K562 (cell line): ENCODE measurements around the gene CD19. TPM values are rescaled to one million over a fixed set of nuclear protein-coding genes. Genes with fewer than 3 reads are reported as not detected.

ENCODE experiments used
- CBFB ChIP-seq: sonication (generic); formaldehyde crosslinking; IDR thresholded peaks from 2 replicates; pipeline ENCODE4 v1.4.0; 2020; ENCODE audit warnings: mild to moderate bottlenecking, missing genetic modification reagents
- CBX3 ChIP-seq, 2 experiments: IDR thresholded peaks; 1 replicate in 1 of 2; 2 replicates in 1 of 2; pipeline ENCODE4 v1.6.1; 2012; ENCODE audit warnings: inconsistent platforms in 2 of 2, low read length in 2 of 2, borderline replicate concordance in 1 of 2, control low read depth in 1 of 2
- CHD2 ChIP-seq: IDR thresholded peaks from 2 replicates; pipeline ENCODE4 v1.6.1; 2011; ENCODE audit warnings: low read depth, low read length
- CREB1 ChIP-seq, 2 experiments: sonication (generic) in 1 of 2; formaldehyde crosslinking in 1 of 2; IDR thresholded peaks; 2 replicates each; pipeline versions ENCODE4 v1.6.1 to v1.8.0; 2012 to 2022; ENCODE audit warnings: inconsistent platforms in 1 of 2, mild to moderate bottlenecking in 1 of 2, missing genetic modification reagents in 1 of 2, moderate library complexity in 1 of 2
- FOXA1 ChIP-seq: fragments of 450-650 bp; IDR thresholded peaks from 2 replicates; pipeline ENCODE4 v1.6.1; 2016; ENCODE audit warnings: mild to moderate bottlenecking, borderline replicate concordance
- JUN ChIP-seq, 2 experiments: sonication (generic) in 1 of 2; formaldehyde crosslinking in 1 of 2; IDR thresholded peaks; 2 replicates each; pipeline versions ENCODE4 v1.6.1 to v1.8.0; 2012 to 2022; ENCODE audit warnings: borderline replicate concordance in 2 of 2, mild to moderate bottlenecking in 2 of 2, improper control_type of control experiment in 1 of 2, low read depth in 1 of 2, low read length in 1 of 2, missing genetic modification reagents in 1 of 2
- MTF1 ChIP-seq: fragments of 250-450 bp; sonication (Bioruptor Pico); IDR thresholded peaks from 2 replicates; pipeline ENCODE4 v1.9.0; 2021; ENCODE audit warnings: moderate library complexity, mild to moderate bottlenecking, inconsistent platforms, borderline replicate concordance
- NCOA1 ChIP-seq: fragments of 450-650 bp; IDR thresholded peaks from 2 replicates; pipeline ENCODE4 v1.6.1; 2016; ENCODE audit warnings: low read depth
- NELFE ChIP-seq: IDR thresholded peaks from 2 replicates; pipeline ENCODE4 v1.6.1; 2011; ENCODE audit warnings: mild to moderate bottlenecking; ENCODE audit not compliant: insufficient read depth, insufficient read length
- NFXL1 ChIP-seq: fragments of 450-650 bp; formaldehyde crosslinking; IDR thresholded peaks from 2 replicates; pipeline ENCODE4 v1.4.0; 2021; ENCODE audit warnings: mild to moderate bottlenecking
- NR3C1 ChIP-seq: sonication (generic); formaldehyde crosslinking; IDR thresholded peaks from 2 replicates; pipeline ENCODE4 v1.8.1; 2022; ENCODE audit warnings: missing genetic modification reagents
- SRF ChIP-seq, 2 experiments: fragments of 250-450, 450-650 bp in 1 of 2; sonication (Bioruptor Pico) in 1 of 2; sonication (generic) in 1 of 2; formaldehyde crosslinking; IDR thresholded peaks; 2 replicates each; pipeline versions ENCODE4 v1.5.0 to v1.5.1; 2020 to 2022; ENCODE audit warnings: mild to moderate bottlenecking in 1 of 2, missing genetic modification reagents in 1 of 2
- TBP ChIP-seq: optimal IDR thresholded peaks from 2 replicates; pipeline ENCODE3; 2011; ENCODE audit warnings: low read depth, low read length, improper control_type of control experiment
- TEAD1 ChIP-seq, 2 experiments: fragments of 450-650 bp in 1 of 2; sonication (generic) in 1 of 2; formaldehyde crosslinking; IDR thresholded peaks; 2 replicates each; pipeline versions ENCODE4 v1.4.0 to v1.8.0; 2020 to 2022; ENCODE audit warnings: mild to moderate bottlenecking in 2 of 2, missing genetic modification reagents in 1 of 2
- XRCC4 ChIP-seq: IDR thresholded peaks from one replicate; pipeline ENCODE4 v1.6.1; 2011; ENCODE audit not compliant: insufficient read depth, insufficient read length; ENCODE audit errors: extremely low read depth
- ZBTB8A ChIP-seq: fragments of 450-650 bp; IDR thresholded peaks from 2 replicates; pipeline ENCODE4 v1.6.1; 2018; ENCODE audit warnings: mild to moderate bottlenecking, moderate library complexity; ENCODE audit not compliant: partially characterized antibody
- ZNF384 ChIP-seq: IDR thresholded peaks from 2 replicates; pipeline ENCODE4 v1.6.1; 2012; ENCODE audit warnings: low read depth, low read length, improper control_type of control experiment
- polyA plus RNA-seq, 8 experiments: library from polyadenylated mRNA; depleted of rRNA in 4 of 8; stranded (reverse) in 5 of 8; unstranded in 3 of 8; fragments of >200 nt; fragmentation: Nextera tagmentation in 2 of 8; fragmentation: Illumina TruSeq in 1 of 8; extraction: Ambion mirVana in 2 of 8; extraction: Trizol in 1 of 8; gene quantifications; 2 replicates each; pipeline versions ENCODE4 v1.2.1 to v1.2.3, GENCODE V29; 2011 to 2014; ENCODE audit warnings: inconsistent platforms in 1 of 8, missing spikeins in 1 of 8
- total RNA-seq, 7 experiments: library from RNA; depleted of rRNA in 6 of 7; stranded (reverse); fragments of >200 nt in 6 of 7; fragmentation: Illumina TruSeq in 2 of 7; extraction: Trizol in 2 of 7; gene quantifications; 2 replicates each; pipeline versions ENCODE4 v1.2.1 to v1.2.3, GENCODE V29; 2011 to 2021; ENCODE audit warnings: low replicate concordance in 1 of 7
- TF ChIP-seq, protein P1 (sequence below), 2 experiments: fragments of 450-650 bp; conservative IDR thresholded peaks; 2 replicates each; pipeline ENCODE4 v1.6.1; 2017; ENCODE audit warnings: mild to moderate bottlenecking in 2 of 2, moderate library complexity in 2 of 2
- TF ChIP-seq, protein P2 (sequence below): sonication (generic); formaldehyde crosslinking; IDR thresholded peaks from 2 replicates; pipeline ENCODE4 v1.8.1; 2023; ENCODE audit warnings: mild to moderate bottlenecking, missing genetic modification reagents

CD19 gene
- total and polyA plus RNA-seq, 9 of the 15 experiments (the other 6 are each of a cell fraction or from before 2014, with no cell fraction given): 0.27 to 3.7 (median 2.0) TPM; not detected in 1

DNA sequence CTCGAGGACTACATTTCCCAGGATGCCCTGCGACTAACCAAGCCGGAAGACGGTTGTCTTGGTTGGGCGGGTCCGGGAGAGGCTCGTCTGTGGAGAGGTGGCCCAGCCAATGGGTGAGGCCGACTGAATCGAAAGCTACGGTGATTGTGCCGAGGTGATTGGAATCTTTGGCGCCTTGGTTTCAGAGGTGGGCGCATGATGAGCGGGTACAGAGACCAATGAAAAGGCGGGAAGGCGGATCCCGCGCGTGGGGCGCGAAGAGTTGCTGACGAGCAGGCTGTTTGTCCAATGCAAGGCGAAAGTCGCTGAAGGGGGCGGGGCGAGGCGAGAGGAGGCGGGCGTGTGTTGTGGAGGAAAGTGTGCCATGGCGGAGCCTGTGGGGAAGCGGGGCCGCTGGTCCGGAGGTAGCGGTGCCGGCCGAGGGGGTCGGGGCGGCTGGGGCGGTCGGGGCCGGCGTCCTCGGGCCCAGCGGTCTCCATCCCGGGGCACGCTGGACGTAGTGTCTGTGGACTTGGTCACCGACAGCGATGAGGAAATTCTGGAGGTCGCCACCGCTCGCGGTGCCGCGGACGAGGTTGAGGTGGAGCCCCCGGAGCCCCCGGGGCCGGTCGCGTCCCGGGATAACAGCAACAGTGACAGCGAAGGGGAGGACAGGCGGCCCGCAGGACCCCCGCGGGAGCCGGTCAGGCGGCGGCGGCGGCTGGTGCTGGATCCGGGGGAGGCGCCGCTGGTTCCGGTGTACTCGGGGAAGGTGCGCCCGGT lies 19.1 kb downstream of the CD19 start, which contains the start of gene NFATC2IP (continued):
- TF ChIP-seq JUN (IDR thresholded peaks at IDR 0.05; ENCODE audit: borderline replicate concordance, low read depth, low read length): no peak; the same call in 1 of the 2 replicates
- no peak for TF ChIP-seq JUN (CRISPR knock-in tag; IDR thresholded peaks at IDR 0.05; ENCODE audit: borderline replicate concordance)
- peak; percentile 83 for TF ChIP-seq TBP
- TF ChIP-seq CBFB: no peak
- TF ChIP-seq NR3C1 (CRISPR knock-in tag): 0 out of 2 replicates have a peak, but pooled peaks have one; percentile 23
- TF ChIP-seq CHD2: peak; percentile 89
- TF ChIP-seq FOXA1: no peak
- TF ChIP-seq XRCC4: no peak
- peak; percentile 87 for TF ChIP-seq CREB1 (IDR thresholded peaks at IDR 0.05)
- TF ChIP-seq CREB1 (CRISPR knock-in tag; IDR thresholded peaks at IDR 0.05): peak; percentile 91
- TF ChIP-seq TEAD1 (CRISPR knock-in tag; IDR thresholded peaks at IDR 0.05): no peak; a peak in 1 of 4 replicates
- TF ChIP-seq SRF (CRISPR knock-in tag; IDR thresholded peaks at IDR 0.05): peak in 1 of 2 experiments; percentile 54; a peak in 1 of 4 replicates
- no peak for TF ChIP-seq CBX3 (IDR thresholded peaks at IDR 0.05; ENCODE audit: borderline replicate concordance in 1 of 2, low read length in 2 of 2)
- no peak for TF ChIP-seq MTF1 (CRISPR knock-in tag)
- no peak for TF ChIP-seq NFXL1
- no peak for TF ChIP-seq NCOA1
- TF ChIP-seq, protein P1, sequence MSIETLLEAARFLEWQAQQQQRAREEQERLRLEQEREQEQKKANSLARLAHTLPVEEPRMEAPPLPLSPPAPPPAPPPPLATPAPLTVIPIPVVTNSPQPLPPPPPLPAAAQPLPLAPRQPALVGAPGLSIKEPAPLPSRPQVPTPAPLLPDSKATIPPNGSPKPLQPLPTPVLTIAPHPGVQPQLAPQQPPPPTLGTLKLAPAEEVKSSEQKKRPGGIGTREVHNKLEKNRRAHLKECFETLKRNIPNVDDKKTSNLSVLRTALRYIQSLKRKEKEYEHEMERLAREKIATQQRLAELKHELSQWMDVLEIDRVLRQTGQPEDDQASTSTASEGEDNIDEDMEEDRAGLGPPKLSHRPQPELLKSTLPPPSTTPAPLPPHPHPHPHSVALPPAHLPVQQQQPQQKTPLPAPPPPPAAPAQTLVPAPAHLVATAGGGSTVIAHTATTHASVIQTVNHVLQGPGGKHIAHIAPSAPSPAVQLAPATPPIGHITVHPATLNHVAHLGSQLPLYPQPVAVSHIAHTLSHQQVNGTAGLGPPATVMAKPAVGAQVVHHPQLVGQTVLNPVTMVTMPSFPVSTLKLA (conservative IDR thresholded peaks at IDR 0.05): peak; percentile 78 to 89
- TF ChIP-seq ZBTB8A: no peak
- TF ChIP-seq ZNF384: no peak
- TF ChIP-seq NELFE: no peak
- TF ChIP-seq, protein P2, sequence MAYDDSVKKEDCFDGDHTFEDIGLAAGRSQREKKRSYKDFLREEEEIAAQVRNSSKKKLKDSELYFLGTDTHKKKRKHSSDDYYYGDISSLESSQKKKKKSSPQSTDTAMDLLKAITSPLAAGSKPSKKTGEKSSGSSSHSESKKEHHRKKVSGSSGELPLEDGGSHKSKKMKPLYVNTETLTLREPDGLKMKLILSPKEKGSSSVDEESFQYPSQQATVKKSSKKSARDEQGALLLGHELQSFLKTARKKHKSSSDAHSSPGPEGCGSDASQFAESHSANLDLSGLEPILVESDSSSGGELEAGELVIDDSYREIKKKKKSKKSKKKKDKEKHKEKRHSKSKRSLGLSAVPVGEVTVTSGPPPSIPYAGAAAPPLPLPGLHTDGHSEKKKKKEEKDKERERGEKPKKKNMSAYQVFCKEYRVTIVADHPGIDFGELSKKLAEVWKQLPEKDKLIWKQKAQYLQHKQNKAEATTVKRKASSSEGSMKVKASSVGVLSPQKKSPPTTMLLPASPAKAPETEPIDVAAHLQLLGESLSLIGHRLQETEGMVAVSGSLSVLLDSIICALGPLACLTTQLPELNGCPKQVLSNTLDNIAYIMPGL (CRISPR knock-in tag): no peak
